SK-N-SH (cell line): ENCODE measurements around the gene LIMS2. TPM values are rescaled to one million over a fixed set of nuclear protein-coding genes. Genes with fewer than 3 reads are reported as not detected.

Experiments
- CTCF ChIA-PET: fragments of 300-600, 350-600 bp; formaldehyde crosslinking; extraction: SDS; loops from one replicate; lab custom pipeline; 2021; lab: Yijun Ruan, JAX
- POLR2A ChIA-PET: fragments of 350-600 bp; sonication (Branson Sonifier 250); formaldehyde crosslinking; extraction: SDS; loops from one replicate; lab custom pipeline; 2020; ENCODE audit warnings: antibody characterized with exemption, inconsistent platforms; lab: Yijun Ruan, JAX
- DNase-seq: peaks from one replicate; pipeline ENCODE4 v3.0.0; 2012
- H2AFZ ChIP-seq: fragments of 200-600 bp; sonication (generic); 2 replicates; pipeline ENCODE4 v1.8.1; 2016; ENCODE audit warnings: antibody characterized with exemption, mild to moderate bottlenecking, low read depth
- H3F3A ChIP-seq: fragments of 200-600 bp; sonication (generic); replicated peaks from 2 replicates; pipeline ENCODE3; 2016; ENCODE audit warnings: antibody characterized with exemption, mild to moderate bottlenecking; ENCODE audit not compliant: insufficient read depth
- H3K27ac ChIP-seq, 2 experiments: fragments of 200-500 bp in 1 of 2; fragments of 200-600 bp in 1 of 2; sonication (Bioruptor generic) in 1 of 2; sonication (generic), shearing (Covaris generic) in 1 of 2; 2 replicates each; pipeline versions ENCODE4 v1.5.1 to v1.6.1; 2014 to 2016; ENCODE audit warnings: low read depth in 2 of 2, inconsistent platforms in 1 of 2, low read length in 1 of 2, mild to moderate bottlenecking in 1 of 2, mixed read lengths in 1 of 2
- H3K27me3 ChIP-seq: fragments of 200-600 bp; sonication (generic), shearing (Covaris generic); 2 replicates; pipeline ENCODE4 v1.6.1; 2016; ENCODE audit warnings: mixed run types; ENCODE audit not compliant: insufficient read depth
- H3K36me3 ChIP-seq, 2 experiments: fragments of 200-500 bp in 1 of 2; fragments of 200-600 bp in 1 of 2; sonication (Bioruptor generic) in 1 of 2; sonication (generic) in 1 of 2; replicated peaks in 1 of 2; 2 replicates each; pipeline versions ENCODE3 to v1.5.1; 2014 to 2016; ENCODE audit warnings: low read length in 1 of 2, mild to moderate bottlenecking in 1 of 2; ENCODE audit not compliant: insufficient read depth in 2 of 2, control insufficient read depth in 1 of 2
- H3K4me1 ChIP-seq, 2 experiments: fragments of 200-500 bp in 1 of 2; fragments of 200-600 bp in 1 of 2; sonication (Bioruptor generic) in 1 of 2; sonication (generic), shearing (Covaris generic) in 1 of 2; 2 replicates each; pipeline versions ENCODE4 v1.5.1 to v1.6.1; 2014 to 2016; ENCODE audit warnings: low read depth in 1 of 2, low read length in 1 of 2, mixed run types in 1 of 2; ENCODE audit not compliant: insufficient read depth in 2 of 2, control insufficient read depth in 1 of 2
- H3K4me2 ChIP-seq: fragments of 200-600 bp; sonication (generic), shearing (Covaris generic); 2 replicates; pipeline ENCODE4 v1.6.1; 2017; ENCODE audit warnings: mixed run types
- H3K4me3 ChIP-seq, 2 experiments: fragments of 200-500 bp in 1 of 2; fragments of 200-600 bp in 1 of 2; sonication (Bioruptor generic) in 1 of 2; sonication (generic), shearing (Covaris generic) in 1 of 2; 2 replicates each; pipeline versions ENCODE4 v1.5.1 to v1.8.1; 2014 to 2016; ENCODE audit warnings: low read depth in 2 of 2, inconsistent platforms in 1 of 2, low read length in 1 of 2, mild to moderate bottlenecking in 1 of 2, mixed read lengths in 1 of 2, moderate library complexity in 1 of 2
- H3K79me2 ChIP-seq: fragments of 200-600 bp; sonication (generic); 2 replicates; pipeline ENCODE4 v1.8.1; 2017; ENCODE audit warnings: mild to moderate bottlenecking; ENCODE audit not compliant: insufficient read depth
- H3K9ac ChIP-seq: fragments of 200-600 bp; sonication (generic); 2 replicates; pipeline ENCODE4 v1.6.1; 2017; ENCODE audit warnings: mixed run types
- H3K9me2 ChIP-seq: fragments of 200-600 bp; sonication (generic); 2 replicates; pipeline ENCODE4 v1.6.1; 2017; ENCODE audit warnings: mixed run types
- H3K9me3 ChIP-seq: fragments of 200-600 bp; sonication (generic); 2 replicates; pipeline ENCODE4 v1.6.1; 2017; ENCODE audit warnings: mixed run types, mild to moderate bottlenecking, moderate library complexity
- H4K20me1 ChIP-seq: fragments of 200-600 bp; sonication (generic); 2 replicates; pipeline ENCODE4 v1.6.1; 2017; ENCODE audit warnings: mild to moderate bottlenecking, mixed run types; ENCODE audit not compliant: insufficient read depth
- CHD2 ChIP-seq: fragments of 150-350 bp; IDR thresholded peaks from 2 replicates; pipeline ENCODE4 v1.6.1; 2018; ENCODE audit warnings: low read length; ENCODE audit not compliant: partially characterized antibody
- CTCF ChIP-seq: fragments of 200-600 bp; sonication (generic); IDR thresholded peaks from 2 replicates; pipeline ENCODE4 v1.6.1; 2017; ENCODE audit warnings: antibody characterized with exemption, mild to moderate bottlenecking, moderate library complexity
- ELF1 ChIP-seq: IDR thresholded peaks from 2 replicates; pipeline ENCODE4 v1.4.0; 2012
- EZH2phosphoT487 ChIP-seq: fragments of 200-600 bp; sonication (generic); IDR thresholded peaks from 2 replicates; pipeline ENCODE4 v1.6.1; 2017; ENCODE audit warnings: low read depth, mixed run types, mild to moderate bottlenecking, antibody characterized with exemption, moderate library complexity, borderline replicate concordance
- FOSL2 ChIP-seq: IDR thresholded peaks from 2 replicates; pipeline ENCODE4 v1.4.0; 2012; ENCODE audit warnings: low read depth, mild to moderate bottlenecking, moderate library complexity, borderline replicate concordance
- GATA2 ChIP-seq: sonication (generic); formaldehyde crosslinking; IDR thresholded peaks from 2 replicates; pipeline ENCODE4 v1.5.0; 2020; ENCODE audit warnings: mild to moderate bottlenecking, missing genetic modification reagents
- IRF3 ChIP-seq: fragments of 150-350 bp; IDR thresholded peaks from 2 replicates; pipeline ENCODE4 v1.6.1; 2016; ENCODE audit warnings: mild to moderate bottlenecking, low read depth, low read length
- JUND ChIP-seq: IDR thresholded peaks from 2 replicates; pipeline ENCODE4 v1.4.0; 2012
- MAX ChIP-seq: IDR thresholded peaks from 2 replicates; pipeline ENCODE4 v1.4.0; 2012; ENCODE audit warnings: low read depth
- MEF2A ChIP-seq: IDR thresholded peaks from 2 replicates; pipeline ENCODE4 v1.4.0; 2012; ENCODE audit warnings: low read depth, borderline replicate concordance
- MXI1 ChIP-seq: IDR thresholded peaks from 2 replicates; pipeline ENCODE4 v1.6.1; 2012; ENCODE audit warnings: mild to moderate bottlenecking, low read depth, low read length, improper control_type of control experiment
- RAD21 ChIP-seq: IDR thresholded peaks from 2 replicates; pipeline ENCODE4 v1.6.1; 2012; ENCODE audit warnings: mild to moderate bottlenecking, low read length
- RFX5 ChIP-seq: IDR thresholded peaks from 2 replicates; pipeline ENCODE4 v1.6.1; 2012; ENCODE audit warnings: mild to moderate bottlenecking, improper control_type of control experiment, low read length
- RXRA ChIP-seq: IDR thresholded peaks from 2 replicates; pipeline ENCODE4 v1.4.0; 2012; ENCODE audit warnings: low read depth, mild to moderate bottlenecking, borderline replicate concordance
- TCF12 ChIP-seq: IDR thresholded peaks from 2 replicates; pipeline ENCODE4 v1.4.0; 2012
- TEAD4 ChIP-seq: IDR thresholded peaks from 2 replicates; pipeline ENCODE4 v1.4.0; 2012; ENCODE audit warnings: mild to moderate bottlenecking, borderline replicate concordance; ENCODE audit not compliant: insufficient read depth
- USF2 ChIP-seq: fragments of 150-350 bp; IDR thresholded peaks from 2 replicates; pipeline ENCODE4 v1.6.1; 2017; ENCODE audit warnings: antibody characterized with exemption, low read length, low read depth, borderline replicate concordance
- YY1 ChIP-seq: IDR thresholded peaks from 2 replicates; pipeline ENCODE4 v1.4.0; 2012; ENCODE audit warnings: low read depth, mild to moderate bottlenecking
- WGBS: methylation state at CpG from one replicate; pipeline ENCODE4 v1.1.6; 2017; ENCODE audit warnings: low lambda C conversion rate; 5-methylcytosine and 5-hydroxymethylcytosine counted together
- polyA plus RNA-seq, 3 experiments: library from polyadenylated mRNA; depleted of rRNA; stranded (reverse); fragments of >200 nt; gene quantifications; 2 replicates each; pipeline ENCODE4 v1.2.3, GENCODE V29; 2012
- TF ChIP-seq, protein P1 (sequence below): IDR thresholded peaks from 2 replicates; pipeline ENCODE4 v1.4.0; 2012; ENCODE audit warnings: low read depth, borderline replicate concordance

LIMS2 gene
- polyA plus RNA-seq, 1 of the 3 experiments (the other 2 are of a cell fraction): 2.7 TPM

GRCh38 chr2:127670957-127671290, 4.4 kb downstream of the LIMS2 start:
- CTCF ChIA-PET: interaction anchor here (0.9 to 1.2 kb wide), 2 partner anchors 21 to 80 kb away, joined by 3 read pairs; no protein-coding TSS in a partner anchor
- Histone ChIP-seq H3K79me2 (0 out of 2 replicates have a peak, but pooled peaks cover 3% of the 10 kb centered on the region), H3K36me3 (no peaks in the 10 kb centered on the region), H3K27me3 (no peaks in the 10 kb centered on the region), H3K4me2 (no peak overlapping the region), H3K4me1 (peaks cover 0 to 4% of the 10 kb centered on the region in 2 experiments; a peak in 1 of 4 replicates), H3K9me2 (no peaks in the 10 kb centered on the region), H3K9ac (no peak overlapping the region), H2AFZ (no peak overlapping the region), H4K20me1 (no peaks in the 10 kb centered on the region), H3F3A (no peaks in the 10 kb centered on the region), H3K27ac (no peak overlapping the region), H3K4me3 (no peak overlapping the region), H3K9me3 (no peaks in the 10 kb centered on the region)
- no peak for DNase-seq
- 53% methylated on average over 5 of the region's 5 CpGs for WGBS
- TF ChIP-seq, protein P1, sequence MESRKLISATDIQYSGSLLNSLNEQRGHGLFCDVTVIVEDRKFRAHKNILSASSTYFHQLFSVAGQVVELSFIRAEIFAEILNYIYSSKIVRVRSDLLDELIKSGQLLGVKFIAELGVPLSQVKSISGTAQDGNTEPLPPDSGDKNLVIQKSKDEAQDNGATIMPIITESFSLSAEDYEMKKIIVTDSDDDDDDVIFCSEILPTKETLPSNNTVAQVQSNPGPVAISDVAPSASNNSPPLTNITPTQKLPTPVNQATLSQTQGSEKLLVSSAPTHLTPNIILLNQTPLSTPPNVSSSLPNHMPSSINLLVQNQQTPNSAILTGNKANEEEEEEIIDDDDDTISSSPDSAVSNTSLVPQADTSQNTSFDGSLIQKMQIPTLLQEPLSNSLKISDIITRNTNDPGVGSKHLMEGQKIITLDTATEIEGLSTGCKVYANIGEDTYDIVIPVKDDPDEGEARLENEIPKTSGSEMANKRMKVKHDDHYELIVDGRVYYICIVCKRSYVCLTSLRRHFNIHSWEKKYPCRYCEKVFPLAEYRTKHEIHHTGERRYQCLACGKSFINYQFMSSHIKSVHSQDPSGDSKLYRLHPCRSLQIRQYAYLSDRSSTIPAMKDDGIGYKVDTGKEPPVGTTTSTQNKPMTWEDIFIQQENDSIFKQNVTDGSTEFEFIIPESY: no peak
- TF ChIP-seq MEF2A (no peak), USF2 (no peak), CHD2 (no peak), ELF1 (no peak), FOSL2 (no peak), IRF3 (no peak), EZH2phosphoT487 (no peak), YY1 (no peak)
- POLR2A ChIA-PET: no interaction called here

- 55% methylated on average over 10 of the region's 10 CpGs for WGBS
- Histone ChIP-seq H3K4me1 (no peaks in the 10 kb centered on the region; a peak in 1 of 4 replicates), H3K36me3 (no peaks in the 10 kb centered on the region), H4K20me1 (no peaks in the 10 kb centered on the region), H3K4me2 (no peak overlapping the region), H3F3A (no peaks in the 10 kb centered on the region), H3K9me2 (no peaks in the 10 kb centered on the region), H3K9ac (no peak overlapping the region), H3K27me3 (no peaks in the 10 kb centered on the region), H3K79me2 (0 out of 2 replicates have a peak, but pooled peaks cover 3% of the 10 kb centered on the region), H3K4me3 (no peak overlapping the region), H2AFZ (no peak overlapping the region), H3K27ac (no peak overlapping the region), H3K9me3 (no peaks in the 10 kb centered on the region)
- DNase-seq: peak; percentile 7
- ChIA-PET POLR2A (no interaction called here), CTCF (interaction anchor here (0.9 kb wide), 1 partner anchor 20 kb away, joined by 3 read pairs; no protein-coding TSS in a partner anchor)
- TF ChIP-seq MEF2A (no peak), GATA2 (CRISPR knock-in tag) (no peak), TCF12 (no peak), JUND (no peak), TEAD4 (no peak), RAD21 (no peak), CTCF (no peak), MXI1 (no peak), RFX5 (no peak), YY1 (no peak), RXRA (no peak), MAX (no peak)
Observed at GRCh38 chr2:127670055-127670956, 5.0 kb downstream of the LIMS2 start.
